Stimulated activated CD8-positive, alpha-beta memory T cell treated with anti-CD3 and anti-CD28 coated beads, Interleukin-15, amount 100 ng/mL, for 24 hours (primary cell): ENCODE results near the gene GLIS1.

Experiments
- DNase-seq: peaks from one replicate; pipeline ENCODE4 v3.0.0-alpha.2; 2020; ENCODE audit warnings: low read depth

The GLIS1 gene

DNA sequence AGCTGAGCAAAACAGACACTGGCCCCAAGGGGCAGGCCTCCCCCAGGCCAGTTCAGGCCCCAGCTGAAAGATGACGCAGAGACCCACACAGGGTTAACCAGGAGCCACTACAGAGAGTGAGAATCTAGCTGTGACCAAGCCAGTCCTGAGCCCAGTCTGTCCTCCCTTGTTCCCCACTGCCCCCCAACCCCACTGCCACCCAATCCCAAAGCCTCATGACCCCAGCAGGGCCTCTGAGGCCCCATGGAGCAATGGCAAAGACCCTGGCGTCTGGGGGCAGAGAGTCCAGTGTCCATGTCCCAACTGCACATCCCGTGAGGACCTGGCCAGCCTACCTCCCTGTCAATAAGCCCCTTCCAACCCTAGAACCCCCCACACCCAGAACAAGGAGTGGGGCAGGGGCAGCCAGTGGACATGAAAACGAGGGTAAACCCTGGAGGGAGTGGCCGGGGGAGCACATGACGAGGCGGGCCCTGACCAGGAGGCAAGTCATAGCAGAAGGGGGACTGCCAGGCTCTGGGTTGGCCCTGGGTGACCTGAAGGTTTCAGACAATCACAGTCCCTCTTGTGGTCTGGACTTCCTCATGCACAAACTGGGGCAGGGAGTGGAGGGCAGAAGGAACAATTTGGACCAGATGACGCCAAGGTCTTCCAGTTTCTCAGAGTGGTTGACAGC lies 100.5 kb downstream of the GLIS1 start:
- no peak for DNase-seq

DNA sequence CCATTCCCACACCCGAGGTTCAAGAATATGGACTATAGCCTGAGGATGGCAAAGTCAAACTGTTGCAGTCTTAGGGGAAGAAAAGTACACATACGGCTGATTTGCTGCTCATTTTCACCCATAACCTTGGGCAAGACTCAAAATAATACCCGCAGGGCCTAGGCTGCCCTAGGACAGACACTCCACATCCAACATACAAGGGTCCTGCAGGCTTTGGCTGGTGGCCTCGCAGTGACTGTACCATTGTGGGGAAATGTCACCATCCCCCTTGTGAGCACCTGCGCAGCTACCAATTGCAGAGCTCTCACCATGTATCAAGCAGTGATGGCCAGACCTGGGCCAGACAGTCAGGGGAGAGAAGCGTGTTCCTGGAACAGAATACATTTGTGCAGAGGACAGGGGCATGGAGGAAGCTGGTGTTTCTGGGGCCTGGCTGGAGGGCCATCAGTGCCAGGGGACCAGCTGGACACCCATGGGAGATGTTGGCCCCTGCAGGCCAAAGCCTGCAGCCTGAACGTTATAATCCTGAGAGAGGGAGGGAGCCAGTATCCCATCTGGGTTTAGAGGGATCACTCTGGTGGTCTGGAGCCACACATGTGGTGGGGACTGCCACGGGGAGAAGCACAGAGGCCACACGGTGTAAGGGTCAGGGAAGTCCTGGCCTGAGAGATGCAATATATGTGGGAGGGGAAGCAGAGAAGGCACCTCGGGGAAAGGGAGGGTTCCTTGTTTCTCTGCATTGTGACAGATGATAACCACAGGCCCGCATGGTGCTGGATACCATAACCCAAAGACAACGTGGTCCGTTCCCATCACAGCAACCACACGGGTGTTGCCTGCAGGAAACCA lies 101.2 kb downstream of the GLIS1 start:
- no peak for DNase-seq

GRCh38 chr1:53636621-53637171 lies 102.3 kb downstream of the GLIS1 start:
- DNase-seq: no peak

GRCh38 chr1:53634571-53634979 lies 104.4 kb downstream of the GLIS1 start:
- DNase-seq: no peak

DNA sequence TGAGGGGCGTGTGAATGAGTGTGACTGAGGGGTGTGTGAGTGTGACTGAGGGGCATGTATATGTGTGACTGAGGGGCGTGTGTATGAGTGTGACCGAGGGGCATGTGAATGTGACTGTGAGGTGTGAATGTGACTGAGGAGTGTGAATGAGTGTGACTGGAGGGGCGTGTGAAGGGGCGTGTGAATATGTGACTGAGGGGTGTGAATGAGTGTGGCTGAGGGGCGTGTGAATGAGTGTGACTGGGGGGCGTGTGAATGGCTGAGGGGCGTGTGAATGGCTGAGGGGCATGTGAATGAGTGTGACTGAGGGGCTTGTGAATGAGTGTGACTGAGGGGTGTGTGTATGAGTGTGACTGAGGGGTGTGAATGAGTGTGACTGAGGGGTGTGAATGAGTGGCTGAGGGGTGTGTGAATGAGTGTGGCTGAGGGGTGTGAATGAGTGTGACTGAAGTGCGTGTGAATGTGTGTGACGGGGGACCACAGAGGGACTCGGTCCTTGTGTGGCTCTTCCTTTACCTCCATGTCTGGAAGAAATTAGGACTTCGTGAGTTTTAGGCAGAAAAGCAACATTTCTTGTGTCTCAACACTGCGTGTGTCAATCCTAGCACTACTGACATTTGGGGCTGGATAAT lies 105.8 kb downstream of the GLIS1 start:
- DNase-seq: no peak

DNA sequence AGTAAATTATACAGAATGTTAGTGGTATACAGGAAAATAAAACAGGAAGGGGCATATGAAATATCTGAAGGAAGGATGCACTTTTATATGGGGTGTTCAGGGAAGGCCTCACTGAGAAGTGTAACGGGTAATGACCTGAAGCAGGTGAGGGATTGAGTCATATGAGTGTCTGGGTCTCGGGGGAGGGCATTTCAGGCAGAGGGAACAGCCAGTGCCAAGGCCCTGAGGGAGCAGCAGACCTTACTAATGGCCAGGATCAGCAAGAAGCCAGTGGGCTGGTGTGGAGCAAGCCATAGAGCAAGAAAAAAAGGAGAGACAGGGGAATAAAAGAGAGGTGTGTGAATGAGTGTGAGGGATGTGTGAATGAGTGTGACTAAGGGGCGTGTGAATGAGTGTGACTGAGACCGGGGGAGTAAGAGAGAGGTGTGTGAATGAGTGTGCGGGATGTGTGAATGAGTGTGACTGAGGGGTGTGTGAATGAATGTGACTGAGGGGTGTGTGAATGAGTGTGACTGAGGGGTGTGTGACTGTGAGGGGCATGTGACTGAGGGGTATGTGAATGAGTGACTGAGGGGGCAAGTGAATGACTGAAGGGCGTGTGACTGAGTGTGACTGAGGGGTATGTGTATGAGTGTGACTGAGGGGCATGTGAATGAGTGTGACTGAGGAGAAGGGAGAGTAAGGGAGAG lies 107.2 kb downstream of the GLIS1 start:
- no peak for DNase-seq

DNA sequence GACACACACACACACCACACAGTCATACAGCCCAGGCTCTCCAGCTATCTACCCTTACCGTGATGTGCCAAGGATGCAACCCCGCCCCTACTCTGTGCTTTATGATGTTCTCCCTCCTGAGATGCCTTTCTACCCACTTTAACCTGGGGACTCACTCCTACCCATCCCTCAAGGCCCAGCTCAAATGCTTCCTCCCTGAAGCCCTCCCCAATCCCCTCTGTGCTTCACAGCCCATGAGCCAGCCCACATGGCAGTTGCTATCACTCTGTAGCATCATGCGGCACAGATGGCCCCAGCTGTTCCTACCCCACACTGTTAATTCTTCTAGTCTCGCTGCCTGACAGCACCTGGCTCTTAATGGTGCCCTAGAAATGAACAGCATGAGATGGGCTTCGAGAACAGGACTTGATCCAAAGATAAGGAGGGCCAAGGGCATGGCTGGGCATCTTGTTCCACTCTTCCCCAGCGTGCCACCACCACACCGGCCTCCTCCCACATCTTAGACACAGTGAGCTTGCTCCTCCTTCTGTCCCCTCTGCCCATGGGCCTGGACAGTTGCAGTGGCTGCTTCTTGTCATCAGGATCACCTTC lies 109.8 kb downstream of the GLIS1 start:
- no peak for DNase-seq

GRCh38 chr1:53628286-53628955 lies 110.5 kb downstream of the GLIS1 start:
- no peak for DNase-seq

DNA sequence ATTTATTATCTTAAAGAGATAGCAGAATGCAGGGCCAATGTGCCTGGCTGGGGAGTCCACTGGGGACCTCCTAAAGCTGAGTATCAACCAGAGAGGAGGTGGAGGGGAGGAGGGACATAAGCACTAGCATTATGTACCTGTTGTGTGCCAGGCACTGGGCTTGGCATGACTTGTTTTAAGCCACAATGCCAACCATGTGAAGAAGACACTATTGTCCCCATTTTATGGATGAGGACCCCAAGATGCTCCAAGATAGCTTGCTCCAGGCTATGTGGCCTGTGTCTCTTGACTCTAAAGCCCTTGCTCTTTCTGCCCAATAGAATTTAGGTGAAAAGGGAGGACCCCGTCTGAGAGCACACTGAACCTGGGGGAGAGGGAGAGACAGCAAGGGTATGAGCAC lies 111.3 kb downstream of the GLIS1 start:
- no peak for DNase-seq

DNA sequence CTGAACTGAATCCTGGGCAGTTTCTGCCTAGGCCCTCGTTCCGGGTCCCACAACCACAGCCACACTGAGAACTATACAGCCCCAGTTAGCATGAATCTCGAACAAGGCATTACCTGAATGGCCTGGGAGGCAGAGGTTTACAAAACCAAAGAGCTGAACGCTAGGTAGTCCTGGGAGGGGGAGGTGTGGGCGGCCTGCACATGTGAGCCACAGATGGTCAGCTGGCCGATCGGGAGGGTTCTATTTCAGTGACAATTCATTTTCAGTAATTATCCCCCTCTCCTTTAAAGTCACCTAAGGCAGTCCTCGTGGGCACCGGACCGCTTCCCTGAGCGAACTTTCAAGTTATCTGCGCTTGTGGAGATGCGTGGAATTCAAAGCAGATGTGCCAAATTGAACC lies 111.9 kb downstream of the GLIS1 start:
- DNase-seq: no peak

DNA sequence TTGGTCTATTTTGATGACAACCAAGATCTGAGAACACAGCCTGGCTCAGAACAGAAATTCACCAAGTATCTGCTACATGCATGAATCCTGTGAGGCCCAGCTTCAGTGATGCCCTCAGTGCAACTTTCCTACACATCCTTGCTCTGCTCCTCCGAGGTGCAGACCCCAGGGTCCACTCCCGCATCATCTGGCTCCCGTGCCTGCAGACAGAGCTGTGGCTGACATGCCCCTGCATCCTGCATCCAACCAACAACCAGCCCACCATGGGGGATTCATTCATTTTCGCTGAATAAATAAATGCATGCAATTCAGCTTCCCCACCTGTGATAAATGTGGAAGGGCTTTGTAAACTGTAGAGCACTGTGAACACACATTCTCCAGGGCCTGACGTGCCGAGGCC lies 112.3 kb downstream of the GLIS1 start:
- DNase-seq: no peak

DNA sequence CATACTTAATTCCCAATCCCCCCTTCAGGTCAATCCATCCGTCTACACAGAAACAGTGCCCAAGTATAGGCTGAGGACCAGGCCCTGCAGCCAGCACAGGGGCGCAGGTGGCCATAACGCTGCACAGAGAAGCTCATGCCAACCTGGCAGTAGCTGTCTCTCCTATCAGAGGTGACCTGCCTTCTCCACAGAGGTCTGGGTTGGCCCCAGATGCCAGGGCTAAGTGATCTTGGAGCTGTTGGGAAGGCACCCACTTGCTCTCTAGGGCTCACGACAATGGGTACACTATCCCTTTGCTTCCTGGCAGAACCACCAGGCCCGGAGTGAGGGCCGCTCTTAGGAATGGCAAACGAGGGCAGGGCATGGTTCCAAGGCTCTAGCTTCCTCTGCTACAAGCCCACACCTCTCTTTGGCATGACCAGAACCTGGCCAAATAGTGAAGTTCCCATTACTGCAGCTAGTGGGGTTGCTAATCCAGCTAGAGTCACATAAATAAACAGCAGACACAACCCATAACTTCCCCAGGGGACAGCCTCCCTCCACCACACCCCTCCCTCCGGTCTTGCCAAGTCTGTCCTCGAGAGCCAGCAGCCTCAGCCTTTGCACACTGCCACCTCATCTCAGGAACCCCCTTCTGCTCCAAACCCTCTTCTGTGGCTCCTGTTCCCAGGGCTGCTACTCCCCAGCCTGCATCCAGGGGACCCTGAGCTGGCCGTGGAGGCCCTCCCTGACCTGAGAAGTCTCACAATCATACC lies 113.0 kb downstream of the GLIS1 start:
- DNase-seq: no peak

DNA sequence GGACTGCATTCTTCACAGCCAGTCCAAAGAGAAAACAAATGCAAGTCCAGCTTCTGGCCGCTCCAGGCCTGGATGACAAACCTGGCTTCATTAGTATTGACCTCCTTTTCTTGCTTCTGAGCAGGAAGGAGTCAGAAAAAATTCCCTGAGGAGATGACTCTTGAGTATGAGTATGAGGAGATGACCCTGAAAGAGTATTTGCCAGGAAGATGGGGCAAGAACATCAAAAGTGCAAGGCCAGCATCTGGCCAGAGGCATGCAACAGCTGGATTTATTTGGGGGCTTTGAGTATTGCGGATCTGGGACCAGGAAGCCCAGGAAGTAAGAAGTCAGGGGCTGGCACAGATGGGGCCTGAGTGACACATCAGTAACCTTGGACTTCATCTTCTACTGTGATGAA lies 113.9 kb downstream of the GLIS1 start:
- DNase-seq: no peak

GRCh38 chr1:53622531-53622930 lies 116.4 kb downstream of the GLIS1 start:
- no peak for DNase-seq

GRCh38 chr1:53621144-53621543 lies 117.8 kb downstream of the GLIS1 start:
- DNase-seq: no peak

DNA sequence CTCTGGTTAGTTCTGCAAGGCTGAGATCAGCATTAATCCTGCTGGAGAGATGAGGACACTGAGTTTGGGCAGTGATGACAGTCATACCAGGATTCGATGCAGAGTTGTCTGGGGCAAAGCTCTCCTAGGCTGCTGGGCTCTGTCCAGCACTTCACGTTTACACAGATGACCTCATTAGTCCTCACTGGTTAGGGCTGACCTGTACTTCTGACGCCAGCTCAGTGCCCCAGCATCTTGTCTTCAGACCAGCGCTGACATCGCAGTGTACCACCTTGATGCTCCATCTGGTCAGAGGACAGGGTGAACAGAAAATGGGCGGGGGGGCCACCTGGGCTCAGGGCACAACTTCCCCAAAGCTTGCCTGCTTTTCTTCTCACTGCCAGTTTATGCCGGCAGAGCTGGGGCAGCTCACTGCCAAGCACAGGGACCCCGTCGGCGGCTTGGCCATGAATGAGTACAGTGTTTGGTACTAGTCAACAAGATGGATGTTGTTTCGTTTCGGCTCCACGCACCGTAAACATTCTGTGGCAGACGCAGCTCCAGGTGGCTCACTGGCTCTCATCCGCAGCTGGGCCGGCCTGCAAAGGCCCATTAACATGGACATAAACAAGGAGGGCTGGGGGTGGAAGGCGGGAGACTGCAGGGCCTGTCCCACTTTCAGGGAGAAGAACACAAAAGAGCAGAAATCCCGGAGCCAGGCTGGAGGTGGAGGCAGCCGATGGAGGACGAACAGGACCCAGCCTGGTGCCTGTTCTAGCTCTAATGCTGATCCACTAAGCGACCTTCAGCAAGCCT lies 118.7 kb downstream of the GLIS1 start:
- no peak for DNase-seq

GRCh38 chr1:53619367-53620060 lies 119.5 kb downstream of the GLIS1 start:
- no peak for DNase-seq

DNA sequence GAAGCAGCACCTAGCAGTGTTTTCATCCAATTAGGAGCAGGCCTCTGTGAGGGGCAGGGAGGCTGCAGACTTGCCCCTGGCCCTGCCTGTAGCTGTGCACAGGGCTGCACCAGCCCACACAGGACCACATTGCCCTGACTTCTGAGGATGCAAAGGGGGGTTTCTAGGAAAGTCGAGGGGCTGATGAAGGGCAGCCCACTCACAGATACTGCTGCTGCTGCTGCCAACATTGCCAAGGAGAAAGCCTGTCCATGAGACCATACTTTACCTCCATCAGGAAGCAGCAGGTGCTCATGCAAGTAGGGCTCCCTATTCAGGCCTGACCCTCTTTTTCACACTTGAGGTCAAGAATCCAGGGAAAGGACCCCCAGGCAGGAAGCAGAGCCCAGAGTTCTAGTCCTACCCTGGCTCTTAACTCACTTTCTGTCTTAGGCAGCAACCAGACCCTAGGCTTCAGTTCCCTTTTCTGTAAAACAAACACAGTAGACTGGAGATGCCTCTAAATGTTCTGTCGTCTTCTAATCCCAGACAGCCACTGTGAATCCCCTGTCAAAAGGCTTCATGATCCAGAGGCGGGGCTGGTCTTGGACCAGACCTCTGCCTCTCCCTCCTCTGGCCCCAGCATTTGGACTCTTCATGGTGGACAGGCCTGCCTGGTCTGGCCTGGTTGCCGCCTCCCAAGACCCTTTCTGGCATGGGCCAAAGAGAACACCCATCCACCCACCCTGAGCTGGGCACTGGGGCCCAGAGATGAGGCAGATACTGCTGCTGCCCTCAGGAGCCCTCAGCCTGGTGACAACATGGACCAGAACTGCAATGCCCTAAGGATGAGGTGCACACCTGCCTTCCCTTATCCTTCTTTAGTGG lies 120.2 kb downstream of the GLIS1 start:
- no peak for DNase-seq
